ENCODE measurements around the gene CPTP. TPM values are rescaled to one million over a fixed set of nuclear protein-coding genes. Genes with fewer than 3 reads are reported as not detected.

CPTP gene
- total and polyA plus RNA-seq, 2 of the 13 experiments (the other 11 are each of a cell fraction or from before 2014, with no cell fraction given) = 5.5 to 9.3 TPM

- TF ChIP-seq ZNF770 (CRISPR knock-in tag; IDR thresholded peaks at IDR 0.05) (peak; percentile 64; the same call in 1 of the 2 replicates), MTF2 (CRISPR knock-in tag; IDR thresholded peaks at IDR 0.05; ENCODE audit: borderline replicate concordance) (peak; percentile 93; the same call in 1 of the 2 replicates), AFF4 (CRISPR knock-in tag; IDR thresholded peaks at IDR 0.05) (no peak), CREM (IDR thresholded peaks at IDR 0.05) (peak; percentile 27; the same call in 1 of the 2 replicates), CREM (CRISPR knock-in tag; IDR thresholded peaks at IDR 0.05) (no peak), ARNT (IDR thresholded peaks at IDR 0.05) (no peak), ZNF614 (CRISPR knock-in tag; IDR thresholded peaks at IDR 0.05; ENCODE audit: borderline replicate concordance) (peak; percentile 77; the same call in 1 of the 2 replicates), ZNF280D (CRISPR knock-in tag; IDR thresholded peaks at IDR 0.05) (no peak), CBX1 (IDR thresholded peaks at IDR 0.05; ENCODE audit: low read depth) (peak; percentile 34), ZNF75D (CRISPR knock-in tag; IDR thresholded peaks at IDR 0.05; ENCODE audit: borderline replicate concordance) (no peak), DMAP1 (CRISPR knock-in tag; IDR thresholded peaks at IDR 0.05) (peak; percentile 41; the same call in 1 of the 2 replicates), ZNF33B (CRISPR knock-in tag; IDR thresholded peaks at IDR 0.05) (no peak), SOX13 (IDR thresholded peaks at IDR 0.05) (no peak; the same call in 1 of the 2 replicates), SOX13 (CRISPR knock-in tag; conservative IDR thresholded peaks at IDR 0.05 in 1 of 2, IDR thresholded peaks at IDR 0.05 in 1 of 2) (0 out of 4 replicates have a peak, but pooled peaks of 1 of the 2 experiments have one; percentile 23), EEA1 (CRISPR knock-in tag; IDR thresholded peaks at IDR 0.05; ENCODE audit: borderline replicate concordance) (no peak), ZNF780A (CRISPR knock-in tag; IDR thresholded peaks at IDR 0.05) (peak; percentile 36; the same call in 1 of the 2 replicates), GTF3A (CRISPR knock-in tag; conservative IDR thresholded peaks at IDR 0.05) (no peak), ZMYM4 (CRISPR knock-in tag; IDR thresholded peaks at IDR 0.05) (0 out of 2 replicates have a peak, but pooled peaks have one; percentile 28), MTA3 (CRISPR knock-in tag; IDR thresholded peaks at IDR 0.05) (no peak), ZBTB21 (CRISPR knock-in tag; IDR thresholded peaks at IDR 0.05) (peak; percentile 65), MBNL3 (CRISPR knock-in tag; conservative IDR thresholded peaks at IDR 0.05) (no peak), SP1 (IDR thresholded peaks at IDR 0.05) (no peak), SP1 (CRISPR knock-in tag; IDR thresholded peaks at IDR 0.05) (no peak; the same call in 1 of the 2 replicates)
Measured at GRCh38 chr1:1281533-1282321, 42.9 kb upstream of the CPTP start (continued).
